K562 (cell line): Measurements from ENCODE around the gene PRUNE1. TPM values are rescaled to one million over a fixed set of nuclear protein-coding genes. Genes with fewer than 3 reads are reported as not detected.
A peak's percentile ranks its signal among the peaks of the same experiment; 100 is the strongest.

Experiments used
- ATF1 ChIP-seq, 2 experiments: fragments of 450-650 bp in 1 of 2; IDR thresholded peaks; 2 replicates each; pipeline ENCODE4 v1.6.1; 2016; ENCODE audit warnings: missing compliant biosample characterization in 1 of 2, missing genetic modification characterization in 1 of 2
- CCAR2 ChIP-seq: fragments of 200-400 bp; formaldehyde crosslinking; IDR thresholded peaks from 2 replicates; pipeline ENCODE4 v1.6.1; 2017; ENCODE audit warnings: mild to moderate bottlenecking, low read depth, low read length
- CREB3L1 ChIP-seq: fragments of 450-650 bp; IDR thresholded peaks from 2 replicates; pipeline ENCODE4 v1.6.1; 2014; ENCODE audit warnings: low read depth, mild to moderate bottlenecking, moderate library complexity, borderline replicate concordance
- CXXC5 ChIP-seq: fragments of 250-450 bp; sonication (Bioruptor Pico); IDR thresholded peaks from 2 replicates; pipeline ENCODE4 v1.8.0; 2022; ENCODE audit warnings: inconsistent platforms, mild to moderate bottlenecking, moderate library complexity
- GTF2A2 ChIP-seq: IDR thresholded peaks from 2 replicates; pipeline ENCODE4 v1.6.1; 2016; ENCODE audit warnings: mild to moderate bottlenecking, missing genetic modification characterization, missing compliant biosample characterization
- HMG20A ChIP-seq: fragments of 450-650 bp; formaldehyde crosslinking; conservative IDR thresholded peaks from 2 replicates; pipeline ENCODE4 v1.4.0; 2020; ENCODE audit warnings: mild to moderate bottlenecking, mixed read lengths
- JUND ChIP-seq, 2 experiments: IDR thresholded peaks; 2 replicates in 1 of 2; 3 replicates in 1 of 2; pipeline ENCODE4 v1.6.1; 2011; ENCODE audit warnings: borderline replicate concordance in 2 of 2, low read depth in 2 of 2, low read length in 2 of 2, improper control_type of control experiment in 1 of 2, missing biosample characterization in 1 of 2, missing genetic modification characterization in 1 of 2, missing genetic modification reagents in 1 of 2
- KDM2B ChIP-seq: fragments of 250-450 bp; sonication (Bioruptor Pico); IDR thresholded peaks from 2 replicates; pipeline ENCODE4 v1.8.0; 2021; ENCODE audit warnings: mild to moderate bottlenecking, moderate library complexity
- MAFF ChIP-seq: IDR thresholded peaks from 2 replicates; pipeline ENCODE4 v1.6.1; 2012; ENCODE audit warnings: low read length, improper control_type of control experiment
- MBD1 ChIP-seq: fragments of 250-450 bp; sonication (Bioruptor Pico); IDR thresholded peaks from 2 replicates; pipeline ENCODE4 v1.8.0; 2022; ENCODE audit warnings: inconsistent platforms
- MECOM ChIP-seq: fragments of 250-450 bp; sonication (Bioruptor Pico); IDR thresholded peaks from 2 replicates; pipeline ENCODE4 v1.8.0; 2022; ENCODE audit warnings: inconsistent platforms
- MYBL2 ChIP-seq, 2 experiments: fragments of 450-650 bp in 1 of 2; sonication (generic) in 1 of 2; formaldehyde crosslinking in 1 of 2; IDR thresholded peaks; 2 replicates each; pipeline versions ENCODE4 v1.6.1 to v1.8.1; 2017 to 2022; ENCODE audit warnings: borderline replicate concordance in 1 of 2, inconsistent platforms in 1 of 2, low read depth in 1 of 2, mild to moderate bottlenecking in 1 of 2, missing genetic modification reagents in 1 of 2, moderate library complexity in 1 of 2
- POLR2B ChIP-seq: fragments of 450-650 bp; IDR thresholded peaks from 2 replicates; pipeline ENCODE4 v1.6.1; 2018; ENCODE audit warnings: low read depth; ENCODE audit not compliant: partially characterized antibody
- RBFOX2 ChIP-seq: fragments of 200-400 bp; formaldehyde crosslinking; IDR thresholded peaks from 2 replicates; pipeline ENCODE4 v1.6.1; 2017; ENCODE audit warnings: low read depth, mild to moderate bottlenecking, low read length, moderate library complexity
- SRSF3 ChIP-seq: fragments of 200-400 bp; formaldehyde crosslinking; IDR thresholded peaks from 2 replicates; pipeline ENCODE4 v1.6.1; 2016; ENCODE audit warnings: mild to moderate bottlenecking, low read length, moderate library complexity; ENCODE audit not compliant: insufficient read depth
- U2AF2 ChIP-seq: fragments of 200-400 bp; formaldehyde crosslinking; optimal IDR thresholded peaks from 2 replicates; pipeline ENCODE3; 2017; ENCODE audit warnings: low read depth, mild to moderate bottlenecking, low read length
- ZBTB34 ChIP-seq: fragments of 250-450 bp; sonication (Bioruptor Pico); IDR thresholded peaks from 2 replicates; pipeline ENCODE4 v1.8.0; 2021; ENCODE audit warnings: mild to moderate bottlenecking, moderate library complexity
- ZBTB7A ChIP-seq: IDR thresholded peaks from 2 replicates; pipeline ENCODE4 v1.6.1; 2011; ENCODE audit warnings: low read depth, mild to moderate bottlenecking, low read length, moderate library complexity, borderline replicate concordance; ENCODE audit not compliant: control insufficient read depth
- ZBTB8A ChIP-seq: fragments of 450-650 bp; IDR thresholded peaks from 2 replicates; pipeline ENCODE4 v1.6.1; 2018; ENCODE audit warnings: mild to moderate bottlenecking, moderate library complexity; ENCODE audit not compliant: partially characterized antibody
- ZNF197 ChIP-seq: fragments of 200-800 bp; sonication (Bioruptor generic); IDR thresholded peaks from 2 replicates; pipeline ENCODE4 v1.6.1; 2016; ENCODE audit warnings: low read depth, missing genetic modification characterization, missing compliant biosample characterization
- ZNF778 ChIP-seq: fragments of 450-650 bp; formaldehyde crosslinking; IDR thresholded peaks from 2 replicates; pipeline ENCODE4 v1.4.0; 2020; ENCODE audit warnings: mild to moderate bottlenecking, moderate library complexity
- ZNF830 ChIP-seq: fragments of 250-450 bp; sonication (Bioruptor Pico); IDR thresholded peaks from 2 replicates; pipeline ENCODE4 v1.5.0; 2021; ENCODE audit warnings: mild to moderate bottlenecking
- ZSCAN29 ChIP-seq: fragments of 450-650 bp; IDR thresholded peaks from 2 replicates; pipeline ENCODE4 v1.6.1; 2017
- polyA plus RNA-seq, 8 experiments: library from polyadenylated mRNA; depleted of rRNA in 4 of 8; stranded (reverse) in 5 of 8; unstranded in 3 of 8; fragments of >200 nt; fragmentation: Nextera tagmentation in 2 of 8; fragmentation: Illumina TruSeq in 1 of 8; extraction: Ambion mirVana in 2 of 8; extraction: Trizol in 1 of 8; gene quantifications; 2 replicates each; pipeline versions ENCODE4 v1.2.1 to v1.2.3, GENCODE V29; 2011 to 2014; ENCODE audit warnings: inconsistent platforms in 1 of 8, missing spikeins in 1 of 8
- total RNA-seq, 7 experiments: library from RNA; depleted of rRNA in 6 of 7; stranded (reverse); fragments of >200 nt in 6 of 7; fragmentation: Illumina TruSeq in 2 of 7; extraction: Trizol in 2 of 7; gene quantifications; 2 replicates each; pipeline versions ENCODE4 v1.2.1 to v1.2.3, GENCODE V29; 2011 to 2021; ENCODE audit warnings: low replicate concordance in 1 of 7

PRUNE1 gene
- total and polyA plus RNA-seq, 9 of the 15 experiments (the other 6 are each of a cell fraction or from before 2014, with no cell fraction given) = 16.7 to 48.3 (median 26.2) TPM

- TF ChIP-seq MBD1 (CRISPR knock-in tag) (no peak), ZBTB34 (CRISPR knock-in tag) (no peak), POLR2B (no peak), ZSCAN29 (no peak), RBFOX2 (peak; percentile 56), HMG20A (no peak), ATF1 (CRISPR knock-in tag; IDR thresholded peaks at IDR 0.05) (no peak), ATF1 (tag; IDR thresholded peaks at IDR 0.05) (no peak), ZNF778 (CRISPR knock-in tag) (no peak), JUND (IDR thresholded peaks at IDR 0.05; ENCODE audit: borderline replicate concordance, low read depth, low read length) (peak; percentile 72), JUND (tag; IDR thresholded peaks at IDR 0.05; ENCODE audit: borderline replicate concordance, low read depth, low read length) (0 out of 3 replicates have a peak, but pooled peaks have one; percentile 18), CCAR2 (no peak), GTF2A2 (tag) (no peak), CXXC5 (CRISPR knock-in tag) (no peak), SRSF3 (no peak), MYBL2 (IDR thresholded peaks at IDR 0.05; ENCODE audit: low read depth) (no peak), MYBL2 (CRISPR knock-in tag; IDR thresholded peaks at IDR 0.05; ENCODE audit: borderline replicate concordance) (no peak), ZNF830 (CRISPR knock-in tag) (no peak), U2AF2 (no peak), CREB3L1 (no peak), ZBTB8A (no peak), MAFF (no peak; the same call in 1 of the 2 replicates), KDM2B (CRISPR knock-in tag) (no peak), ZNF197 (0 out of 2 replicates have a peak, but pooled peaks have one; percentile 12), ZBTB7A (peak; percentile 95), MECOM (no peak)
Observed at GRCh38 chr1:150979092-150980056, 28.9 kb upstream of the PRUNE1 start (continued).
